ENCODE results near the gene PAK4.

Gene PAK4

DNA sequence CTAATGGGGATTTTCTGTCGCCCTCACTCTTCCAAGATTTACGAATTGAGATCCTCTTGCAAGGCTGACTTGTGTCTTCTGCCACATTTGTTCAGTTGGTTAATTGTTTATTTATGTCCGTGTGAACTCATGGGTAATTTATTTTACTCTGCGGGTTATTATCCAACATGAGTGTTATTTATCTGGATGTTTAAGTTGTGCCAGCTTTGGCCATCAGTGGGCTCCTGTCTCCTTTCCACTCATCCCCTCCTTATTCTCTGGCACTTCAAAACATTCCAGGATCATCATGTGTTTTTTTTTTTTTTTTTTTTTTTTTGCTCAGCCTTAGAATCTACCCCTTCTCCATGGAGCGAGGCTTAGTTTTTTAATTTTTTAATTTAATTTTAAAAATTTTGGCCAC is 22.4 kb upstream of the PAK4 start:
- no peak for DNase-seq (ENCODE audit: low read depth)
- H3K4me3 ChIP-seq (ENCODE audit: low read depth, low read length), result no peak overlapping the region
- TF ChIP-seq, protein P1, sequence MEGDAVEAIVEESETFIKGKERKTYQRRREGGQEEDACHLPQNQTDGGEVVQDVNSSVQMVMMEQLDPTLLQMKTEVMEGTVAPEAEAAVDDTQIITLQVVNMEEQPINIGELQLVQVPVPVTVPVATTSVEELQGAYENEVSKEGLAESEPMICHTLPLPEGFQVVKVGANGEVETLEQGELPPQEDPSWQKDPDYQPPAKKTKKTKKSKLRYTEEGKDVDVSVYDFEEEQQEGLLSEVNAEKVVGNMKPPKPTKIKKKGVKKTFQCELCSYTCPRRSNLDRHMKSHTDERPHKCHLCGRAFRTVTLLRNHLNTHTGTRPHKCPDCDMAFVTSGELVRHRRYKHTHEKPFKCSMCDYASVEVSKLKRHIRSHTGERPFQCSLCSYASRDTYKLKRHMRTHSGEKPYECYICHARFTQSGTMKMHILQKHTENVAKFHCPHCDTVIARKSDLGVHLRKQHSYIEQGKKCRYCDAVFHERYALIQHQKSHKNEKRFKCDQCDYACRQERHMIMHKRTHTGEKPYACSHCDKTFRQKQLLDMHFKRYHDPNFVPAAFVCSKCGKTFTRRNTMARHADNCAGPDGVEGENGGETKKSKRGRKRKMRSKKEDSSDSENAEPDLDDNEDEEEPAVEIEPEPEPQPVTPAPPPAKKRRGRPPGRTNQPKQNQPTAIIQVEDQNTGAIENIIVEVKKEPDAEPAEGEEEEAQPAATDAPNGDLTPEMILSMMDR (conservative IDR thresholded peaks at IDR 0.05; ENCODE audit: low read depth, low read length), result no peak

DNA sequence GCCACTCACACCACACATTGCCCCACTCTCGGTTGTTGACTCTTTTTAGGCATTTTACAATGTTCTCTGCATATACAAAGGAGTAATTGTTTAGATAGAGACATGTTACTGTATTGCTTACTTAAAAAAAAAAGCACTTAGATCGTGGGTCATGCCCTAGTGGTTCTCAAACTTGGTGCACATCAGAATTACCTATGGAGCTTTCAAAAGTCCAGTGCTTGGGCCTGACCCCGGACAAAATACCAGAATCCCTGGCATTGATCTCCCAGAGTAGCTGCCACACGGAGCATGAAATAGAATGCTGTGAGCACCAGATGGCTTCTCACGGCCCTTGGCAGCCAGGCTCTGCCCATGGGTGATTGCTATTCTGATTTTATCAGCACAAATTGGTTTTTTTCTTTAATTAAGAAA is 21.4 kb upstream of the PAK4 start:
- TF ChIP-seq, protein P1 (conservative IDR thresholded peaks at IDR 0.05; ENCODE audit: low read depth, low read length), result no peak
- no peak for DNase-seq (ENCODE audit: low read depth)
- no peak overlapping the region for H3K4me3 ChIP-seq (ENCODE audit: low read depth, low read length)

- no peak overlapping the region for H3K4me3 ChIP-seq (ENCODE audit: low read depth, low read length)
- TF ChIP-seq, protein P1 (conservative IDR thresholded peaks at IDR 0.05; ENCODE audit: low read depth, low read length), result no peak
- DNase-seq (ENCODE audit: low read depth), result no peak
Observed at GRCh38 chr19:39106194-39106593, 19.4 kb upstream of the PAK4 start.

GRCh38 chr19:39109641-39110040 is 15.9 kb upstream of the PAK4 start:
- TF ChIP-seq, protein P1 (conservative IDR thresholded peaks at IDR 0.05; ENCODE audit: low read depth, low read length), result no peak
- H3K4me3 ChIP-seq (ENCODE audit: low read depth, low read length), result no peak overlapping the region
- no peak for DNase-seq (ENCODE audit: low read depth)

DNA sequence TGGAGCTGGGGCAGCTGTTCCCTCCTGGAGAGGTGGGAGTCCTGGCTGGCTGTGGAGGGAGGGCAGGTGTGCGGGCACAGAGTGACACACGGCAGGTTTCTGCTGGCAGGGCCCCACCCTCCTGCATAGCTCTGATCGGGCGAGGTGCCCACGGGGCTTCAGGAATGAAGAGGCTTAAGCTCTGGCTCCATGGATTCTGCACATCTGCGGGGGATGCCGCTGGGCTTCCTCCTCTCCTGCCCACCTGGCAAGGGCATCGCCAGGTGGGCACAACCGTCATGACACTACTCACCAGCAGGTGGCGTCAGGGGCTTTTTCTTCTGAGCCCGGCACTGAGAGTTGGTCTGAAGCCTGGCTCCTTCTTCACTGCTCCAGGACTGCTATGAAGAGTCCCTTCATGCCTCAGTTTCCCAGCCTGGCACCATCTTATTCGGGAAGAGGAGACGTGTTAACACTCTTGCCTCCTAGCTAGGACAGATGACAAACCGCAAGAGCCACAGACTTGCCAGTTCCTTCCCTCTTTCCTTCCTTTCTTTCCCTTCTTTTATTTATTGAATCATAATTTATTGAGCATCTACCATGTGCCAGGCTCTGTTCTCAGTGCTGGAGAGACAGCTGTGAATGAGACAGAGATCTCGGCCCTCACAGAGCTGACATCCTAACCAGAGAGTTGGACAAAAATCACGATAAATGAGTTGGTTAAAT is 15.2 kb upstream of the PAK4 start:
- peak; percentile 56 for DNase-seq (ENCODE audit: low read depth)
- no peak overlapping the region for H3K4me3 ChIP-seq (ENCODE audit: low read depth, low read length)
- TF ChIP-seq, protein P1 (conservative IDR thresholded peaks at IDR 0.05; ENCODE audit: low read depth, low read length), result peak; percentile 87

GRCh38 chr19:39111593-39112199 is 13.9 kb upstream of the PAK4 start:
- no peak for DNase-seq (ENCODE audit: low read depth)
- TF ChIP-seq, protein P1 (conservative IDR thresholded peaks at IDR 0.05; ENCODE audit: low read depth, low read length), result no peak
- no peak overlapping the region for H3K4me3 ChIP-seq (ENCODE audit: low read depth, low read length)

Data from choroid plexus epithelial cell (primary cell).